Panc1 (cell line): Measurements from ENCODE around the gene MT1HL1. TPM values are rescaled to one million over a fixed set of nuclear protein-coding genes. Genes with fewer than 3 reads are reported as not detected.

Experiments used
- ATAC-seq: fragments of 200-7000 bp; cut with Tn5 transposase; 2 replicates; pipeline ENCODE4 v1.9.1; 2020; ENCODE audit warnings: mild to moderate bottlenecking, moderate library complexity
- BruUV-seq: library from RNA; stranded (reverse); fragments of 400-500 nt; replicated peaks from 2 replicates; lab custom pipeline; 2021; lab: Mats Ljungman, UMichigan
- CTCF ChIA-PET: fragments of 300-600 bp; sonication (Branson Sonifier 250); formaldehyde crosslinking; loops from one replicate; lab custom pipeline; 2022; ENCODE audit warnings: antibody characterized with exemption; lab: Charles Lee
- POLR2A ChIA-PET: fragments of 300-600 bp; sonication (Branson Sonifier 250); formaldehyde crosslinking; loops from one replicate; lab custom pipeline; 2022; ENCODE audit warnings: antibody characterized with exemption; lab: Charles Lee
- DNase-seq: peaks from one replicate; pipeline ENCODE4 v3.0.0-alpha.2; 2010; ENCODE audit warnings: low read depth, low spot score
- H3K27ac ChIP-seq: 2 replicates; pipeline ENCODE4 v1.5.1; 2011; ENCODE audit warnings: mild to moderate bottlenecking, low read length, inconsistent platforms
- H3K27me3 ChIP-seq: fragments of 200-500 bp; sonication (Bioruptor generic); 2 replicates; pipeline ENCODE4 v1.6.0; 2014; ENCODE audit warnings: low read length, inconsistent platforms; ENCODE audit not compliant: control insufficient read depth, insufficient read depth
- H3K36me3 ChIP-seq: fragments of 200-500 bp; sonication (Bioruptor generic); 2 replicates; pipeline ENCODE4 v1.5.1; 2014; ENCODE audit warnings: inconsistent platforms, mild to moderate bottlenecking, low read length, moderate library complexity; ENCODE audit not compliant: control insufficient read depth, insufficient read depth
- H3K4me1 ChIP-seq: 2 replicates; pipeline ENCODE4 v1.5.1; 2011; ENCODE audit warnings: inconsistent platforms, mild to moderate bottlenecking, low read length, moderate library complexity; ENCODE audit not compliant: control insufficient read depth, insufficient read depth
- H3K4me3 ChIP-seq, 2 experiments: 2 replicates each; pipeline ENCODE4 v1.5.1; 2011 to 2012; ENCODE audit warnings: low read depth in 2 of 2, low read length in 2 of 2, mild to moderate bottlenecking in 2 of 2, inconsistent platforms in 1 of 2, moderate library complexity in 1 of 2
- H3K9me3 ChIP-seq: fragments of 200-500 bp; sonication (Bioruptor generic); 2 replicates; pipeline ENCODE4 v1.5.1; 2014; ENCODE audit warnings: low read depth, mild to moderate bottlenecking, inconsistent platforms, low read length, moderate library complexity; ENCODE audit not compliant: control insufficient read depth, insufficient read depth
- CTCF ChIP-seq: fragments of 450-650 bp; IDR thresholded peaks from 2 replicates; pipeline ENCODE4 v1.5.1; 2017; ENCODE audit warnings: mild to moderate bottlenecking
- POLR2AphosphoS5 ChIP-seq: IDR thresholded peaks from 2 replicates; pipeline ENCODE4 v1.6.1; 2012; ENCODE audit warnings: mild to moderate bottlenecking, low read depth, low read length, moderate library complexity
- REST ChIP-seq, 2 experiments: IDR thresholded peaks; 2 replicates each; pipeline ENCODE4 v1.6.1; 2011 to 2012; ENCODE audit warnings: low read depth in 2 of 2, control low read depth in 1 of 2, low read length in 1 of 2, mild to moderate bottlenecking in 1 of 2, moderate library complexity in 1 of 2; ENCODE audit not compliant: insufficient read depth in 1 of 2
- SIN3A ChIP-seq: IDR thresholded peaks from 2 replicates; pipeline ENCODE4 v1.6.1; 2012; ENCODE audit warnings: low read depth, mild to moderate bottlenecking, low read length, moderate library complexity, borderline replicate concordance; ENCODE audit not compliant: insufficient read depth
- TCF7L2 ChIP-seq: IDR thresholded peaks from 2 replicates; pipeline ENCODE4 v1.6.1; 2011; ENCODE audit warnings: mild to moderate bottlenecking, low read depth, low read length, inconsistent platforms
- in situ Hi-C: cut with HindIII; loops from 2 replicates; pipeline ENCODE4 v1.10.0; 2016; ENCODE audit warnings: low sequenced_read_pairs, low pct_unique_long_range_greater_than_20kb
- intact Hi-C: fragments of 100-400 bp; cut with micrococcal nuclease; formaldehyde crosslinking; loops from one replicate; pipeline ENCODE4 v1.10.0; 2022; ENCODE audit not compliant: unreplicated experiment
- total RNA-seq: library from RNA; stranded (reverse); gene quantifications from one replicate; pipeline ENCODE4 v1.2.1, GENCODE V29; 2021; ENCODE audit not compliant: unreplicated experiment

The MT1HL1 gene
- total RNA-seq, 1 experiment from 2014 or later = not detected

GRCh38 chr1:237009611-237010010 lies 5.4 kb upstream of the MT1HL1 start:
- Histone ChIP-seq H3K36me3 (no peaks in the 10 kb centered on the region), H3K27ac (no peak overlapping the region), H3K9me3 (no peaks in the 10 kb centered on the region), H3K4me3 (no peak overlapping the region), H3K27me3 (no peaks in the 10 kb centered on the region), H3K4me1 (no peaks in the 10 kb centered on the region)
- no peak for TF ChIP-seq TCF7L2
- no peak for TF ChIP-seq CTCF
- no peak for TF ChIP-seq SIN3A
- no peak for TF ChIP-seq POLR2AphosphoS5
- TF ChIP-seq REST (IDR thresholded peaks at IDR 0.05; ENCODE audit: insufficient read depth in 1 of 2, low read depth in 2 of 2, low read length in 1 of 2) = no peak
- intact Hi-C loops = no loop called here
- POLR2A ChIA-PET = no interaction called here
- CTCF ChIA-PET = no interaction called here
- in situ Hi-C loops = no loop called here
- no peak for ATAC-seq
- DNase-seq = no peak
- no TSS peak for BruUV-seq

- intact Hi-C loops (no loop called here), in situ Hi-C loops (no loop called here)
- ChIA-PET CTCF (no interaction called here), POLR2A (no interaction called here)
- H3K27me3 ChIP-seq = no peaks in the 10 kb centered on the region
- TF ChIP-seq REST (IDR thresholded peaks at IDR 0.05; ENCODE audit: insufficient read depth in 1 of 2, low read depth in 2 of 2, low read length in 1 of 2) = no peak
- no peak for TF ChIP-seq TCF7L2
- no peak for TF ChIP-seq SIN3A
- no peak for TF ChIP-seq CTCF
- no peak for TF ChIP-seq POLR2AphosphoS5
- no peaks in the 10 kb centered on the region for H3K36me3 ChIP-seq
- no peak for DNase-seq
- no TSS peak for BruUV-seq
- H3K4me1 ChIP-seq = no peaks in the 10 kb centered on the region
- no peak overlapping the region for H3K27ac ChIP-seq
- H3K4me3 ChIP-seq = no peak overlapping the region
- no peak for ATAC-seq
- H3K9me3 ChIP-seq = no peaks in the 10 kb centered on the region
Measured at GRCh38 chr1:237007147-237007881, 3.1 kb upstream of the MT1HL1 start.
